UCSD-AML1 (cell line): Measurements from ENCODE around the gene CES2.
"Not testable (repeated sequence)": the region's sequence is repeated elsewhere in the genome, so short reads cannot be mapped to it uniquely, and the experiment has no call there.

ENCODE experiments used
- DNase-seq: peaks from one replicate; lab custom pipeline; 2025; ENCODE audit not compliant: unreplicated experiment; lab: John Stamatoyannopoulos, UW

CES2 gene, protein sequence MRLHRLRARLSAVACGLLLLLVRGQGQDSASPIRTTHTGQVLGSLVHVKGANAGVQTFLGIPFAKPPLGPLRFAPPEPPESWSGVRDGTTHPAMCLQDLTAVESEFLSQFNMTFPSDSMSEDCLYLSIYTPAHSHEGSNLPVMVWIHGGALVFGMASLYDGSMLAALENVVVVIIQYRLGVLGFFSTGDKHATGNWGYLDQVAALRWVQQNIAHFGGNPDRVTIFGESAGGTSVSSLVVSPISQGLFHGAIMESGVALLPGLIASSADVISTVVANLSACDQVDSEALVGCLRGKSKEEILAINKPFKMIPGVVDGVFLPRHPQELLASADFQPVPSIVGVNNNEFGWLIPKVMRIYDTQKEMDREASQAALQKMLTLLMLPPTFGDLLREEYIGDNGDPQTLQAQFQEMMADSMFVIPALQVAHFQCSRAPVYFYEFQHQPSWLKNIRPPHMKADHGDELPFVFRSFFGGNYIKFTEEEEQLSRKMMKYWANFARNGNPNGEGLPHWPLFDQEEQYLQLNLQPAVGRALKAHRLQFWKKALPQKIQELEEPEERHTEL

DNA sequence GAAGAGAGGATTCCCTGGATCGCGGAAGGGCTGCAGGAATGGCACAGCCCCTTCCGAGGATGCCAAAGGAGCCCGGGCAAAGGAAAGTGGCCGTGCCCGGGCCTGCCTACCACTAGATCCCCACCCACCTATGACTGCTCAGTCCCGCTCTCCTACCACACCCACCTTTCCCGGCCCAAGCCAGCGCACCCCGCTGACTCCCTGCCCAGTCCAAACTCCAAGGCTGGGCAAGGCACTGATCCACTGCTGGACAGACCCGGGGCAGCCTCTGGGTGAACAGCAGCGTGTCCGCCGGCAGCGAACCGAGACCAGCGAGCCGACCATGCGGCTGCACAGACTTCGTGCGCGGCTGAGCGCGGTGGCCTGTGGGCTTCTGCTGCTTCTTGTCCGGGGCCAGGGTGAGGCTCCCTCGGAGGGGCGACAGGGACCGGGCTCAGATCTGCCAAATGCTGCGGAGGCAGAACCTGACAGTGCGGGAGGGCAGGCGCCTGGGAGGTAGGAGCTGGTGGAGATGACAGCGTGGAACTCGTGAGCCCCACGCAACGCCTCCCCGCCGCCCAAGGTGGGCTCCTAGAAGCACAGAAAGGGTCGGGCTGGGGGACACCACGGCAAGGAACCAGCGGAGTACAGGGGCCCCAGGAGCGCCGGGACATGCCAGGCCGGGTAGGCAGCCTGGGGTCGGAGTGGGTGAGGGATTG, at the start of gene CES2:
Gene CES2 (plus strand): TSS at position 203 of the 698 bp plus-strand sequence. CDS start 120 bp downstream, at position 323.
- DNase-seq = no peak

DNA sequence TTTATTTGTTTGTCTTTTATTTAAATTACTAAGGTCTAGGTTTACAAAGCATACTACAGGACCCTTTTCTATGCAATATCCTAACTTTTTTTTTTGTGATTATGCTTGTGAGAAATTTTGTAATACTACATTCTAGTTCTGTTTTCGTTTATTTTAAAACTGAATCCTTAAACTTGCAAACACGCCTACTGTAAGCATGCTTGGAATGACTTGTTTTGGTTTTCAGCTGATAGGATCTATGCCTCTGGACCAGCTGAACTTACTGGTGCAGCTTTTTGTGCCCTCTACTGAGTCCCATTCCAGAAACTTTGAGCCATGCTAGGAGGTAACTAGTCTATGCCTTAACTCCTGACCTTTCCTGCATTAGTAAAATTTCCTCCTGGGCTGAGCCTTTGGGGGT, 49.0 kb upstream of the CES2 start:
- no peak for DNase-seq

DNA sequence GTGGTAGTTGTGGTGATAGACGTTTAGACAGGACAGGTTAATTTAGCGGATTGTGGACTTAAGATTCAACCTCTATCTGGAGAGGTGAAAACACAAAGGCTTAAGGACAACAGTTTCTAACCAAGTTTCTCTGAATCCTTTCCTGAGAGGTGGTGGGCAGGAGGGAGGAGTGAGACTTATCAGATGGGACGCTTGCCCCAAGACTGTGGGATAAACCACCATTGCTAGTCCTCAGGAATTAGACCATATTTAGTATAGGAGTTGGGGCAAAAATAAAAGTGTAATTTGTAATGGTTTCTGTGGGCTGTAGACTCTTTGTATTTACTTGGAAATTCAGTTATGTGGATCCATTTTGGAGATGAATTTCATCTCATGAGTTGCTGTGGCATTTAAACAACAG, 48.4 kb upstream of the CES2 start:
- no peak for DNase-seq

DNA sequence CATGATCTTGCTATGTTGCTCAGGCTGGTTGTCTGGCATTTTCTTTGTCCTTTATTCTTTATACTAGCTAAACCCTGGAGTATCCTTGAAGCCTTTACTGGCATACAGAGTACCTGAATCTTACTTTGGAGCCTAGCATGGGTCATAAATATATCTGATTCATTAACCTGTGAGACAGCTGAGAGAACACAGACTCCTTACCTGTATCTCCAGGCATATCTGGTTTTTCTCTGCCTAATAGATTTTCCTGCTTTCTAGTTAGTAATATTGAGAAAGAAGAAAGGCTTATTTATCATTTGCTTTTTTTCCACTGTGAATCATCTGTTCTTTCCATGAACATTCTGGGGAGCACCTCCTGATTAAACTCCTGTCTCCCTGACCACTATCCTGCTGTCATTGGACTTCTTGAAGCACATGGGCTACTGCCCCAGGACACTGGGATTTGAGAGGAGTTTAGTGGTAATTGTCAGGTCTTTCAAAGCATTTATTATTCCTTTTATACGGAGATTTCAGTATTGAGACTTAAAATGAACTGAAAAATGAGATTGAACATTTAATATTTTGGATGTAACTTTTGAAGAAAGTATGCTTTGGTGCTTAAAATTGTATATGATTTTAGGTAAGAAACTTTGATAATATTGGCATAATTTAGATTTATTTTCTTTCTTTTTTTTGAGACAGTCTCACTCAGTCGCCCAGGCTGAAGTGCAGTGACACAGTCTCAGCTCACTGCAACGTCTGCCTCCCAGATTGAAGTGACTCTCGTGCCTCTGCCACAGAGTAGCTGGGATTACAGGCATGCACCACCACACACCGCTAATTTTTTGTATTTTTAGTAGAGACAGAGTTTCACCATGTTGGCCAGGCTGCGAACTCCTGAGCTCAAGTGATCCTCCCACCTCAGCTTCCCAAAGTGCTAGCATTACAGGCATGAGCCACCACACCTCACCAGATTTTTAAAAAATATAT, 46.4 kb upstream of the CES2 start:
- no peak for DNase-seq

DNA sequence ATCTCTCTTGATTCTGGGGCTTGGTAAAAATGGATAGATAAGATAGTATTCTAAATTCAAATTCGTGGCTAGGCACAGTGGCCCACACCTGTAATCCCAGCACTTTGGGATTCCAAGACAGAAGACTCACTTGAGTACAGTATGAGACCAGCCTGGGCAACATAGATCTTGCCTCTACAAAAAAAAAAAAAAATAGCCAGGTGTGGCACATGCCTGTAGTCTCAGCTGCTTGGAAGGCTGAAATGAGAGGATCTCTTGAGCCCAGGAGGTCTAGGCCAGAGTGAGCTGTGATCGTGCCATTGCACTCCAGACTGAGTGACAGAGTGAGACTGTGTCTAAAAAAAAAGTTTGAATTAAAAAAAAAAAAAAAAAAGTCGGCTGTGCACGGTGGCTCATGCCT, 45.7 kb upstream of the CES2 start:
- no peak for DNase-seq

DNA sequence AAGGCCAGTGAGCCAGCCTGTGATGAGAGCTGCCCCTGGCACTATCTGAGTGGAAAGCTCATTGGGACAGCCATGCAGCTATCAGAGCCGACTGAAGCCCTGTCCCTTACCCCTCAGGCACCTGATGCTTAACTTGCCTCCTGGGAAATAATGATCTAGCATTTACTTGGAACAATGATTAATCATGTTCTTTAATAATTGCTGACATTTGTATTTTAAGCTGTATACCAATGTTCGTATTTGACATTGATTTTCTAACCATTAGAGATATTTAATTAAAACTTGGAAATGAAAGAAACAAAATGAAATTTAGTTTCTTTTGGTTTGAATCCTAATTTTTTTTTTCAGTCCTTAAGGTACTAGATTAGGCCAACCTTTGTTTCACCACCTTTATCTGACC, 44.5 kb upstream of the CES2 start:
- no peak for DNase-seq

DNA sequence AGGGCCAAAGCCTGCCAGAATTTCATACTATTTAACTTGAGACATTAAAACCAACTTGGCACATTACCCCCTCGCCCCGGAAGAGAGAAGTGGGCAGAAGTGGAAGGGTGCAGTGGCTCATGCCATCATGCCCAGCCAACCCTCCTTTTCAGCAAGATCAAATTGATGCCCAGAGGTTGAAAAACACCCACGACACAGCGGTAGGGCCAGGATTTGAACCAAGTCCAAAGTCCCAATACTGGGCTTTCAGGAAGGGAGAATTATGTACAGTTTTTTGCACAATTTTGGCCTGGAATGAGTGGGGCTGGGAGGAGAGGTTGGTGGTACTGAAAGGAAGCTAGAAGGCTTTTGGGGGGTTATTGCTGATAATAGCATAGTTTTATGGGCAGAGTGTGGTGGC, 44.0 kb upstream of the CES2 start:
- no peak for DNase-seq

DNA sequence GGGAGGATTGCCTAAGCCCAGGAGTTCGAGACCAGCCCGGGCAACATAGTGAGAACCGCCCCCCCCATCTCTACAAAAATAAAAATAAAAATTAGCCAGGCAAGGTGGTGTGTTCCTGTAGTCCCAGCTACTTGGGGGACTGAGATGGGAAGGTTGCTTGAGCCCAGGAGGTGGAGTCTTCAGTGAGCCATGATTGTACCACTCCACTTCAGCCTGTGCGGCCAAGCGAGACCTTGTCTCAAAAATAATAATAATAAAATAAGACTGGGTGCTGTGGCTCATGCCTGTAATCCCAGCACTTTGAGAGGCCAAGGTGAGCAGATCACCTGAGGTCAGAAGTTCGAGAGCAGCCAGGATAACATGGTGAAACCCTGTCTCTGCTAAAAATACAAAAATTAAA, 43.5 kb upstream of the CES2 start:
- DNase-seq = no peak

DNA sequence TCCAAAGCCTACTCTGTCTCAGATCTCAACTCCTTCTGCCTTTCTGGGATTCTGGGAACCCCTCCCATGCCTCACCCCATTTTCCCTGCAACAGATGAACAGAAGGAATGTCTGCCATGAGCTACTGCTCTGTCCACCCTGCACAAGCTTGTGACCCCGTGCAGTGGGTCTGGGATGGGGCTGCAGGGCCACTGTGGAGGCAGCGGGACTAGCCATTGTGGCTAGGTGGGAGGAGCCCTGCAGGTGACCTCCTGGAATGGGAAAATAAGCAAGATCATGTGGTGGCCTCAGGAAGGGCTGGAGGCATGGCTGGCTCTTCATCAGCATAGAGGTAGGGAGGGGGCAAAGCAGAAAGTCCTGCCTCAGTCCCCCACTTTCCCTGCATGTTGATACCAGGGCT, 41.3 kb upstream of the CES2 start:
- DNase-seq = no peak

DNA sequence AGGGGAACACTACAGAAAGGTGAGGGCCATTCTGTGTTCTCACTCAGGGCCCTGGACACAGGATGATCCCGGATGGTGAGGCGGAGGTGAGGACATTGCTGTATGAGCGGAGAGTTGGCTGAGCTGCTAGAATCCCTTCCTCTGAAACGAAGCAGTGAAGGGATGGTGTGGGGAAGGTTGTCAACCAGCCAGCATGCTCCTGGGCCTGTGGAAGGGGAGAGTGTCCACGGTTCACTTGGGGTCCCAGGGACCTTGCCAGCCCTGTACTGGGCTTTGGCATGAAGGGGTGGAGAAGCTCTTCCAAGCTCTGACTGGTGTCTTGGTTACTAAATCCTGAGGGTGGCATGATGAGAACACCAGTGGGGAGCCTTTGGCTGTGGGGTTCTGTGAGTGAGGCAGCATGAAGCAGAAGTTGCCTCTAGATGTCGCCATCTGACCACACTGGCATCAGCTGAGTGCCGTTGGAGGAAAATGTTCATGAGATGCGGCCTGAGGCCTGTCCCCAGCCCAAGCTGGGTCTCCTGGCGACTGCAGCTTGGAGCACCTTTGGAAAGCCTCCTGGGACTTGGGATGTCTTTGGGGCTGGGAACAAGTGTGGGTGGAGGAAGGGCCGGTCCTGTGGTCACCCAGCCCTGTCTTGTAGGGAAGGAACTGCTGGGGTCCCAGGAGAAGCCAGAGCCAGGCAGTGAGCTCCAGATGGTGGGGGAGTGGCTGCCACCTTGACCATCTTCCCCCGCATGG, 40.2 kb upstream of the CES2 start:
- peak; percentile 64 for DNase-seq

DNA sequence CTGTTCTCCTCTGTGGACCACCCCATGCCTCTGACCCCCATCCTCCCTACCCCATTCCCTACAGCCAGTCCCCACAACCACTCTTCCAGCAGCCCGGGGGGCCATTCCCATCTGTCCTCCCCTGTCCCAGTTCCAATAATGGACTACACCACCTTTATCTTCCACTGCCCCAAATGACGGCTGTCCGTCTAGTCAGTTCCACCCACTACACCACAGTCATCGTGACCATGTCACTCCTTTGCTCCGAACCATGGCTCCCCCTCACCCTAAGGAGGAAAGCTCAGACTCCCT, 39.7 kb upstream of the CES2 start:
- DNase-seq = no peak

DNA sequence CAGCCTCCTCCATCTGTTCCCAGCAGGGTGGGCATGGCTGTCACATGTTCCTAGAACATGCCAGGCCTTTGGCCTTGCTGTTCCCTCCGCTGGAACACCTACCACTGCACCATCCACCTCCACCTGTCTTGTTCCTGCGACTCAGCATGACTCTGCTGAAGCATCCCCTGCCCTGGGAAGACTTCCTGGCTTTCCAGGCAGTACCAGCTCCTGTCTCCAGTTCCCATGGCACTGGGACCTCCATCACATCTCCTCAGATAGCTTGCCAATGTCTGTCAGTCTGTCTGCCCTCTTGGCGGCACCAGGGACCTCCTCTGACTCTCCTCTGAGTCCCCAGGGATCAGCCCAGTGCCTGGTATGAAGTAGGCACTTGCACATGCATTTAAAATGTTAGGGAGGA, 39.3 kb upstream of the CES2 start:
- DNase-seq = no peak

DNA sequence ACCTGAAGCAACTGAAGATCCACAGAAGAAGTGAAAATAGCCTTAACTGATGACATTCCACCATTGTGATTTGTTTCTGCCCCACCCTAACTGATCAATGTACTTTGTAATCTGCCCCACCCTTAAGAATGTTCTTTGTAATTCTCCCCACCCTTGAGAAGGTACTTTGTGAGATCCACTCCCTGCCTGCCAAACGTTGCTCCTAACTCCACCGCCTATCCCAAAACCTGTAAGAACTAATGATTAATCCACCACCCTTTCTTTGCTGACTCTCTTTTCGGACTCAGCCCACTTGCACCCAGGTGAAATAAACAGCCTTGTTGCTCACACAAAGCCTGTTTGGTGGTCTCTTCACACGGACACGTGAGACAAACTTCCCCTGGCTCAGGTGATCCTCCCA, 38.6 kb upstream of the CES2 start:
- DNase-seq = not testable (repeated sequence)

DNA sequence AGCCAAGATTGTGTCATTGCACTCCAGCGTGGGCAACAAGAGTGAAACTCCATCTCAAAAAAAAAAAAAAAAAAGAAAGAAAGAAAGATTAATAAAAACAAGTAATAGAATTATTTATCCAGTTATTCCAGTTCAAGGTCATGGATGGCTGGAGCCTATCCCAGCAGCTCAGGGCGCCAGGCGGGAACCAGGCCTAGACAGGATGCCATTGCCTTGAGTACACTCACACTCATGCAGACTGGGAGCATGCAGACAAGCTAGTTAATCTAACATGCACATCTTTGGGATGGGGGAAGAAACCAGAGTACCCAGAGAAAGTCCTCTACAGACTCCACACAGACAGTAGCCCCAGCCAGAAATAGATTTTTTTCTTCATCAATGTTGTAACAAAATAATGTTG, 37.1 kb upstream of the CES2 start:
- no peak for DNase-seq

DNA sequence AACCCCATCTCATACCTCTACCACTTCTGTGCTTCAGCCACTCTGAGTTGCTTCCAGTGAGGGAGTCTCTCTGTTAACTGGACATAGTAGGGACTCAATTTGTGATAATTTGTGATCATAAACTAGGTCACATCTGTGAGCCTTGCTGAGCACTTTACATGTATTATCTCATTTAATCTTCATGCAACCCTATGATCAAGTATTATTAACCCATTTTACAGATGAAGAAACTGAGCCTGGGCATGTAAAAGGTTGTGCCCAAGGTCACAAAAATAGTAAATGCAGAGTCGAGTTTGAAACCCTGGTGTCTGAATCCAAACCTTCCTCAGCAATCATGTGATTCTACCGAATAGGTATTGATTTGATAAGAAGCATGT, 36.4 kb upstream of the CES2 start:
- no peak for DNase-seq

DNA sequence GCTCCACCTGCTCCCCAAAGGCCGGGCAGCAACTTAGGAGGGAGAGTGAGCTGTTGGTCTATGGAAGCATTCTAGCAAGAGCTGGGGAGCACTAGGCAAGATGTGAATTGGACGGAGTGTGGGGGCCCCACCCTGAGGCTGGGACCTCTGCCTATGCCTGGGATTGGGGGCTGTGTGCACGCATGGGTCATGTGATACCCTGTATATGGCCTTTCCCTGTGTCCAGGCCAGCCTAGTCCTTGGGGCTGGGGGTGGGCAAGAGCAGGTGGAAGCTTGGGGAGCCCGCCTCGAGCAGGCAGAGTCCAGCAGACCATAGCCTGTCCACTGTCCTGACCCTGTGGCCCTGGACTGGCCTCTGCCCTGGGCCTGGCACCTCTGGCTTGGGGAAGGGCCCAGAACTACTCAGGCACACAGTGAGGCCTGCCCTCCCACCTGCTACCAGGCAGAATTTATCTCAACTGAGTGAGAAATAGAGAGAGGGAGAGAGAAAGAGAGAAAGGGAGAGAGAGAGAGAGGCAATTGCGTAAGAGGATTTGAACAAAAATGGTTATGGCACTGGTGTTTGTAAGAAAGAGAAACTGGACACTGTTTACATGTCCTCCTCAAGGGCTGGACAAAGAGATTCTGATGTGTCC, 35.9 kb upstream of the CES2 start:
- no peak for DNase-seq

DNA sequence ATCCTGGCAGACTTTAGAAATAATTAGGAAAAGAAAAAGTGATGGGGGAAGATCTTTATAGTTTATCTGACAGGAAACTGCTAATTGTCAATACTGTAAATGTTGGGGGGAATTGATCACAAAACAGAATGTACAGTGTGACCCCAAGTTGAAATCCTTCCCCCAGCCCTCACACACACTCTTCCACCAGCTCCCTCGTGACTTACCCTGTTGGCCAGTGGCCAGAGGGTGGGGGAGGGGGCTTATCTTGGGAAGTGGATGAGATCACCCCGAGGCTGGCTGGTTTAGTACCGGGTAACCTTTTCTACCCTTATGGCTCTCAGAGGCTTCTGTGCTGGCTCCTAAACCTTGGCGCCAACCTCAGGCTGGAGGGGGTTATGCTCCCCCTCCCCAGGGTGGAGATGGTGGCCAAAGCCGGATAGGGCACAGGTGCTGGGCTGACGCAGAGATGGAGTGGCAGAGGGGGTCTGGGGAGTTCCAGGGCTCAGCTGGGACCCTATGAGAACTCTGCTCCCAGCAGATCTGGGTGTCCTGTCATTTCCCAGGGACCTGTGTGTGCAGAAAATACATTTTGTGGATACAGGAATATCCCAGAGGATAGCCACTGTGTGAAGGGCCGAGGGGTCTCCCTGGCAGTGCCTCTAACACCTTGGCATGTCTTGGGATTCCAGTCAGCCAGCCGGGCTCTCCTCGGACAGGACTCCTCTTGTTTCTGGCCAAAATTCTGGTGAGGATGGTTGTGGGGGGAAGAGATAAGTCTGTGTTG, 35.2 kb upstream of the CES2 start:
- peak; percentile 71 for DNase-seq

DNA sequence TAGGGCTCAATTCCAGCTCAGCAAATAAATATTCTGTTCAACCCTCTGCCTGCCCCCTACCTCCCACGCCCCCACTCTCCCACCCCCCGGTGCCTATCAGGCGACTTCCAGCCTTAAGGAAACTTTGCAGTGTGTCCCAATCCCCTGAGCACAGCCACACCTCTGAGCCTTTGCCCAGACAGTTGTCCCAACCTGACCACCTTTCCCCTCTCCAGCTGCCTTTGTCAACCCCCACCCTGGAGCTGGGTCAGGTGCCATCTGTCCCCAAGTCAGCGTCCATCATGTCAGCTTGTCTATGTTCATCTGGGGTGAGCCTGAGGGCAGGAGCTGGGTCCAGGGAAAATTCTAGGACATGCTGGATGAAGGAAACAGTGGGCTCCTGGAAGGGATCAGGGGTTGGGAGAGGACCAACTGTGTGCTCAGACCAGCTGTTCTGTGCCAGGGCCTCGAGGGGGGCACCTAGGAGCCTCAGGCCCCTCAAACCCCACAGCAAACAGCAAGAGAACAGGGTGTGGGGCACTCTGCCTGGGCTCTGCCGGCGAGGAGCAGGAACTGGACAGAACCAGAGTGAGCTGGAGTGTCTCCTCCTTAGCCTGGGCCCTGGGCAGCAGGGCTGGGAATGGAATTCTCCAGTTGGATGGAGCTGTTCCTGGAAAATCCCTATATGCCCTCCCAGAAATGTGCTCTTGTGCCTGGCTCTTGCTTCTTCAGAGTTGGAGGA, 34.4 kb upstream of the CES2 start:
- DNase-seq = no peak

DNA sequence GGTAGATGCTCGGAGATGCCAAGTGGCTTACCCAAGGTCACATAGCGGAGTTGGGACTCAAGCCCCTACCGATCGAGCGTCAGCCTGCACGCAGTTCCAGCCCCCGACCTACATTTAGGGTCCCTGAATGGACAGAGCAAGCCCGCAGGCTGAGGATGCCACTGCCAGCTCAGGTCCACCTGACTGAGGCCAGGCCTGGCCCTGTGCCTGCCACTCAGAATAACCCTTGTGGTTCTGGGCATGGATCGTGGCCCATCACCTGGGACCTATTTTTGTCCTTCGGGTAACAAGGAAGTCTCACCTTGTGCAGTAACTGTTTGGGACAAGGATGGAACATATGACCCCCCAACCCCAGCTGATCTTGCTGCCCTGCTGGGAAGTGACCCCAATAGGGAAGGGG, 33.7 kb upstream of the CES2 start:
- no peak for DNase-seq
